SU-DHL-6 (cell line): ENCODE measurements around the gene RNF187.
A peak's percentile ranks its signal among the peaks of the same experiment; 100 is the strongest.

ENCODE experiments used
- H2AFZ ChIP-seq: fragments of 200-600 bp; sonication (generic); 2 replicates; pipeline ENCODE4 v1.6.1; 2014; ENCODE audit warnings: low read depth, mild to moderate bottlenecking, moderate library complexity, mixed read lengths, antibody characterized with exemption, low read length; ENCODE audit not compliant: severe bottlenecking
- H3F3A ChIP-seq: fragments of 200-600 bp; shearing (Covaris generic); 2 replicates; pipeline ENCODE4 v1.6.0; 2016; ENCODE audit warnings: antibody characterized with exemption, mild to moderate bottlenecking; ENCODE audit not compliant: insufficient read depth
- H3K27ac ChIP-seq: fragments of 200-600 bp; sonication (generic); 2 replicates; pipeline ENCODE4 v1.5.1; 2016; ENCODE audit warnings: low read depth, mild to moderate bottlenecking, low read length, moderate library complexity, mixed read lengths
- H3K27me3 ChIP-seq: fragments of 200-600 bp; sonication (generic), shearing (Covaris generic); 2 replicates; pipeline ENCODE4 v1.6.0; 2014; ENCODE audit warnings: mild to moderate bottlenecking, low read length
- H3K36me3 ChIP-seq: fragments of 200-600 bp; sonication (generic); 2 replicates; pipeline ENCODE4 v1.6.1; 2014; ENCODE audit warnings: mild to moderate bottlenecking, low read length, mixed read lengths
- H3K4me2 ChIP-seq: fragments of 300-600, 200-600 bp; shearing (Covaris generic), sonication (generic); 2 replicates; pipeline ENCODE4 v1.6.0; 2014; ENCODE audit warnings: low read length, low read depth, mild to moderate bottlenecking; ENCODE audit not compliant: poor library complexity, severe bottlenecking
- H3K4me3 ChIP-seq: fragments of 200-600 bp; sonication (generic); 2 replicates; pipeline ENCODE4 v1.5.1; 2014; ENCODE audit warnings: antibody characterized with exemption, low read length, mild to moderate bottlenecking, mixed read lengths; ENCODE audit not compliant: insufficient read depth, poor library complexity, severe bottlenecking
- H3K79me2 ChIP-seq: fragments of 200-600 bp; sonication (generic); 2 replicates; pipeline ENCODE4 v1.6.1; 2014; ENCODE audit warnings: mild to moderate bottlenecking, low read length, moderate library complexity; ENCODE audit not compliant: insufficient read depth
- H3K9ac ChIP-seq: fragments of 200-600 bp; sonication (generic); 2 replicates; pipeline ENCODE4 v1.7.0; 2014; ENCODE audit warnings: mild to moderate bottlenecking, low read length
- H3K9me2 ChIP-seq: fragments of 200-600 bp; sonication (generic); replicated peaks from 2 replicates; pipeline ENCODE4 v1.6.1; 2014; ENCODE audit warnings: low read length; ENCODE audit not compliant: insufficient read depth
- H3K9me3 ChIP-seq: fragments of 200-600 bp; sonication (generic); 2 replicates; pipeline ENCODE4 v1.6.1; 2014; ENCODE audit warnings: low read length, mixed read lengths; ENCODE audit not compliant: insufficient read depth
- H4K20me1 ChIP-seq: fragments of 200-600 bp; sonication (generic); 2 replicates; pipeline ENCODE4 v1.6.1; 2014; ENCODE audit warnings: low read depth, mild to moderate bottlenecking, antibody characterized with exemption, low read length, moderate library complexity, mixed read lengths
- CTCF ChIP-seq: fragments of 200-600 bp; sonication (generic); IDR thresholded peaks from one replicate; pipeline ENCODE4 v1.5.1; 2017; ENCODE audit warnings: antibody characterized with exemption, mild to moderate bottlenecking, low read length, moderate library complexity; ENCODE audit not compliant: insufficient read depth, poor library complexity, severe bottlenecking
- EZH2phosphoT487 ChIP-seq: fragments of 200-600 bp; sonication (generic), shearing (Covaris generic); conservative IDR thresholded peaks from 2 replicates; pipeline ENCODE4 v1.6.1; 2018; ENCODE audit warnings: mild to moderate bottlenecking, antibody characterized with exemption, low read length, moderate library complexity, mixed read lengths

RNF187 gene

GRCh38 chr1:228490120-228491078, 3.2 kb downstream of the RNF187 start:
- Histone ChIP-seq H3K9me3 (no peaks in the 10 kb centered on the region), H3K9ac (peak overlapping the region; percentile 30; the same call in 1 of the 2 replicates), H2AFZ (no peak overlapping the region), H4K20me1 (no peaks in the 10 kb centered on the region), H3K4me3 (no peak overlapping the region), H3K36me3 (no peaks in the 10 kb centered on the region), H3K79me2 (peaks cover 11% of the 10 kb centered on the region; the same call in 1 of the 2 replicates), H3F3A (no peaks in the 10 kb centered on the region), H3K4me2 (peak overlapping the region; percentile 69), H3K9me2 (no peaks in the 10 kb centered on the region), H3K27ac (peak overlapping the region; percentile 73), H3K27me3 (no peaks in the 10 kb centered on the region)
- TF ChIP-seq EZH2phosphoT487, result no peak
- no peak for TF ChIP-seq CTCF

- H3K27ac ChIP-seq, result no peak overlapping the region
- no peaks in the 10 kb centered on the region for H3K36me3 ChIP-seq
- H3K9ac ChIP-seq, result no peak overlapping the region
These were observed 6.2 kb downstream of the RNF187 start for GRCh38 chr1:228493141-228494043.

GRCh38 chr1:228494044-228494353, 6.8 kb downstream of the RNF187 start:
- no peaks in the 10 kb centered on the region for H3K36me3 ChIP-seq
- H3F3A ChIP-seq, result no peaks in the 10 kb centered on the region
- H3K4me3 ChIP-seq, result no peak overlapping the region
- no peak overlapping the region for H2AFZ ChIP-seq
- no peaks in the 10 kb centered on the region for H4K20me1 ChIP-seq
- no peaks in the 10 kb centered on the region for H3K9me3 ChIP-seq
- H3K27me3 ChIP-seq, result no peaks in the 10 kb centered on the region
- H3K4me2 ChIP-seq, result no peak overlapping the region
- no peaks in the 10 kb centered on the region for H3K9me2 ChIP-seq
- no peak overlapping the region for H3K9ac ChIP-seq
- peaks cover 5% of the 10 kb centered on the region; the same call in 1 of the 2 replicates for H3K79me2 ChIP-seq
- H3K27ac ChIP-seq, result no peak overlapping the region
- no peak for TF ChIP-seq EZH2phosphoT487

More at GRCh38 chr1:228493141-228494043, 6.2 kb downstream of the RNF187 start:
- no peak for TF ChIP-seq EZH2phosphoT487
- no peak for TF ChIP-seq CTCF
- Histone ChIP-seq H4K20me1 (no peaks in the 10 kb centered on the region), H3K9me2 (no peaks in the 10 kb centered on the region), H2AFZ (no peak overlapping the region), H3K27me3 (no peaks in the 10 kb centered on the region), H3K4me2 (no peak overlapping the region), H3K9me3 (no peaks in the 10 kb centered on the region), H3K79me2 (peaks cover 6% of the 10 kb centered on the region; the same call in 1 of the 2 replicates), H3K4me3 (no peak overlapping the region), H3F3A (no peaks in the 10 kb centered on the region)
